Spleen (tissue), 11 donors: ENCODE data around the gene KRTAP4-12. TPM values are rescaled to one million over a fixed set of nuclear protein-coding genes. Genes with fewer than 3 reads are reported as not detected.
"Not testable (repeated sequence)": the region's sequence is repeated elsewhere in the genome, so short reads cannot be mapped to it uniquely, and the experiment has no call there.

ENCODE experiments used
- DNase-seq: peaks from one replicate; pipeline ENCODE4 v3.0.0-alpha.2; 2020
- H3K27ac ChIP-seq, 8 donors: fragments of 200-600 bp; sonication (generic) in 7 of 8; 1 replicate in 4 of 8; 2 replicates in 4 of 8; pipeline versions ENCODE4 v1.5.0 to v1.8.0; 2016 to 2021; ENCODE audit warnings: inconsistent platforms in 4 of 8, mild to moderate bottlenecking in 4 of 8, moderate library complexity in 1 of 8
- H3K27me3 ChIP-seq, 7 donors: fragments of 200-600 bp; sonication (generic) in 6 of 7; replicated peaks in 1 of 7; 1 replicate in 4 of 7; 2 replicates in 3 of 7; pipeline versions ENCODE4 v1.5.0 to v1.8.0; 2016 to 2021; ENCODE audit warnings: inconsistent platforms in 3 of 7, mild to moderate bottlenecking in 1 of 7
- H3K36me3 ChIP-seq, 6 donors: fragments of 200-600 bp; sonication (generic) in 5 of 6; 1 replicate in 4 of 6; 2 replicates in 2 of 6; pipeline versions ENCODE4 v1.5.0 to v1.8.0; 2016 to 2021; ENCODE audit warnings: inconsistent platforms in 2 of 6
- H3K4me1 ChIP-seq, 6 donors: fragments of 200-600 bp; sonication (generic) in 5 of 6; 1 replicate in 3 of 6; 2 replicates in 3 of 6; pipeline versions ENCODE4 v1.5.0 to v1.8.0; 2016 to 2021; ENCODE audit warnings: inconsistent platforms in 3 of 6
- H3K4me3 ChIP-seq, 8 donors: fragments of 200-600 bp; sonication (generic) in 7 of 8; 1 replicate in 4 of 8; 2 replicates in 4 of 8; pipeline versions ENCODE4 v1.5.0 to v1.8.0; 2016 to 2021; ENCODE audit warnings: inconsistent platforms in 4 of 8, mild to moderate bottlenecking in 4 of 8, moderate library complexity in 2 of 8
- H3K9me3 ChIP-seq, 8 donors: fragments of 200-600 bp; sonication (generic) in 7 of 8; 1 replicate in 4 of 8; 2 replicates in 4 of 8; pipeline versions ENCODE4 v1.5.0 to v1.8.0; 2016 to 2021; ENCODE audit warnings: inconsistent platforms in 4 of 8
- CTCF ChIP-seq, 11 experiments: fragments of 200-600 bp in 7 of 11; fragments of 450-650 bp in 4 of 11; sonication (generic) in 4 of 11; IDR thresholded peaks in 8 of 11; conservative IDR thresholded peaks in 3 of 11; 1 replicate in 7 of 11; 2 replicates in 4 of 11; pipeline versions ENCODE4 v1.4.0 to v1.8.0; 2016 to 2021; ENCODE audit warnings: antibody characterized with exemption in 11 of 11, inconsistent platforms in 4 of 11, mild to moderate bottlenecking in 1 of 11
- POLR2A ChIP-seq, 3 donors: fragments of 450-650 bp; IDR thresholded peaks; one replicate each; pipeline ENCODE4 v1.5.1; 2017; ENCODE audit warnings: antibody characterized with exemption in 3 of 3, mild to moderate bottlenecking in 1 of 3
- POLR2AphosphoS5 ChIP-seq, 3 donors: sonication (generic); formaldehyde crosslinking; IDR thresholded peaks; one replicate each; pipeline ENCODE4 v1.5.1; 2017; ENCODE audit warnings: antibody characterized with exemption in 3 of 3
- WGBS, 5 donors: extraction: QIAGEN DNeasy Blood & Tissue Kit in 3 of 5; methylation state at CpG; one replicate each; pipeline versions ENCODE4 v1.1.5 to v1.1.7; 2013 to 2018; 5-methylcytosine and 5-hydroxymethylcytosine counted together
- intact Hi-C: fragments of 100-400 bp; cut with DNase I; formaldehyde crosslinking; loops from one replicate; pipeline ENCODE4 v1.15.0; 2023; ENCODE audit warnings: low total_unique reads
- polyA plus RNA-seq, 3 donors: library from polyadenylated mRNA; stranded (reverse); fragments of 200-250 nt; gene quantifications; one replicate each; pipeline ENCODE4 v1.2.1, GENCODE V29; 2013
- total RNA-seq, 7 donors: library from RNA; depleted of rRNA in 3 of 7; stranded (reverse); fragments of >200 nt in 3 of 7; fragmentation: NEBNext Ultra II Directional in 4 of 7; extraction: Animal tissue kit (Norgen Biotek cat#: 25700) in 4 of 7; gene quantifications; one replicate each; pipeline versions ENCODE4 v1.1.0 to v1.2.1, GENCODE V29; 2016 to 2021
- donor health status: healthy with polysubstance abuse.
- donor health status: DM: no; HTN: no; CAD: no; lungs with moderate emphysema.
- donor health status: DM: no; HTN: no; CAD: no.
- donor health status: Bipolar disorder and iron deficiency.
- donor health status: healthy.
- donor health status: DM: no; HTN: no; CAD: no.
- donor health status: DM: yes; HTN: yes; CAD: no.

The KRTAP4-12 gene
- total and polyA plus RNA-seq, 10 donors = not detected

DNA sequence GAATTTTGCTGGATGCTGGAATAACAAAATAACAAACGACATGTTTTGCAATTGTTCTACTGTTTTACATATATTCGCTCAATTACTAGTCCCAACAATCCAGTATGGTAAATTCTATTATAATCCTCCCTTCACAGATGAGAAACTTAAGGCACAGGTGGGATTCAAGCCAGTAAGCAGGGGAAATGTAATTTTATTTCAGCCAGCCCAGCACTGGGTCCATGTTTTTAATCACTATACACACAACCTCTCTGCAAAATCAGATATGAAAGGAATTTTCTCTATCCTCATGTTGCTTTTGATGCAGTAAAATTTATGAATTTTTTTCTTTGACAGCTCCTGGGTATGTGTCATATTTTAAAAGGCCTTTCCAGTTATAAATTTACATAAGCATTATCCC, 21.3 kb upstream of the KRTAP4-12 start:
- TF ChIP-seq POLR2AphosphoS5 (IDR thresholded peaks at IDR 0.05) (no peak), POLR2A (IDR thresholded peaks at IDR 0.05) (no peak), CTCF (IDR thresholded peaks at IDR 0.05 in 8 of 11, conservative IDR thresholded peaks at IDR 0.05 in 3 of 11) (no peak)
- Histone ChIP-seq H3K36me3 (no peaks in the 10 kb centered on the region), H3K27ac (no peak overlapping the region), H3K9me3 (peaks cover 0 to 40% (median 26%) of the 10 kb centered on the region in 8 donors), H3K4me1 (no peaks in the 10 kb centered on the region), H3K4me3 (no peak overlapping the region), H3K27me3 (peaks cover 0 to 4% (median 0%) of the 10 kb centered on the region in 7 donors)
- WGBS, 5 donors = 87 to 95% (median 94%) methylated on average over 2 of the region's 2 CpGs
- intact Hi-C loops = no loop called here
- DNase-seq = no peak

DNA sequence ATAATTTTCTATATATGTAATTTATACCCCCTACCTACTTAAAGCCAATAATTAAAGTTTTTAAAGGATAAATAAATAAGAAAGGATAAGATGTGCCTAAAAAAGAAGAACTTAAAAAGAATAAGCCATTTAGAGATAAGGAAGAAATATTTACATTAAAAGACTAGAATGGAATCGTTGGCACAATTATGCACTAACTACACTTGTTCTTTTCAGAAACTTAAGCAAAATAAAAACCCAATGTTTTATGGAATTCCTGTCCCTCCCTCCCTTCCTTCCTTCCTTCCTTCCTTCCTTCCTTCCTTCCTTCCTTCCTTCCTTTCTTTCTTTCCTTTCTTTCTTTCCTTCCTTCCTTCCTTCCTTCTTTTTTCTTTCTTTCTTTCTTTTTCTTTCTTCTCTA, 20.9 kb upstream of the KRTAP4-12 start:
- no peak overlapping the region for H3K27ac ChIP-seq
- peaks cover 0 to 45% (median 30%) of the 10 kb centered on the region in 8 donors for H3K9me3 ChIP-seq
- peaks cover 0 to 7% (median 0%) of the 10 kb centered on the region in 7 donors for H3K27me3 ChIP-seq
- no peak overlapping the region for H3K4me3 ChIP-seq
- no peaks in the 10 kb centered on the region for H3K4me1 ChIP-seq
- no peak for DNase-seq
- H3K36me3 ChIP-seq = no peaks in the 10 kb centered on the region
- TF ChIP-seq POLR2A (IDR thresholded peaks at IDR 0.05) (no peak), POLR2AphosphoS5 (IDR thresholded peaks at IDR 0.05) (no peak), CTCF (IDR thresholded peaks at IDR 0.05 in 8 of 11, conservative IDR thresholded peaks at IDR 0.05 in 3 of 11) (no peak)
- WGBS, 5 donors = 79 to 95% (median 95%) methylated on average over 1 of the region's 1 CpG
- intact Hi-C loops = no loop called here

DNA sequence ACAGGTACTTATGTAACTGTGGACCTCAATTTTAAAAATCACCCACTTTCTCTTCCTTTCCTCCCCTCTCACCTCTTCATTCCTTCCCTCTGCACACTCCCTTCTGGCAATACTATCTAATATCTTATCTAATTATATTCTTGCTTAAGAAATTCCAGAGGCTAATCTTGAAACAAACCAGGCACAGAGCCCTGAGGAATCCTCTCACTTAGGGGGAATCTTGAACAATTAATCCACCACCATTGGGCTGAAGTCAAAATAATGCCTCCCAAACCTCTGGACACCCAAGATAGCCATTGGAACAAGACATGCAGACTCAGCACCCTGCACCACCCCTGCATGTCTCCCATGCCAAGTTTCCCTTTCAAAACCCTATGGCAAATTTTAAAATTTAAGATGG, 17.4 kb upstream of the KRTAP4-12 start:
- Histone ChIP-seq H3K27me3 (peaks cover 0 to 7% (median 0%) of the 10 kb centered on the region in 7 donors), H3K9me3 (peaks cover 0 to 49% (median 35%) of the 10 kb centered on the region in 8 donors), H3K36me3 (no peaks in the 10 kb centered on the region), H3K4me3 (no peak overlapping the region), H3K4me1 (no peaks in the 10 kb centered on the region), H3K27ac (no peak overlapping the region)
- DNase-seq = no peak
- intact Hi-C loops = no loop called here
- TF ChIP-seq CTCF (IDR thresholded peaks at IDR 0.05 in 8 of 11, conservative IDR thresholded peaks at IDR 0.05 in 3 of 11) (no peak), POLR2A (IDR thresholded peaks at IDR 0.05) (no peak), POLR2AphosphoS5 (IDR thresholded peaks at IDR 0.05) (no peak)

- Histone ChIP-seq H3K4me3 (no peak within 1 kb of the TSS), H3K27ac (no peak within 1 kb of the TSS), H3K27me3 (peaks cover 0 to 7% (median 0%) of the 10 kb centered on the region in 7 donors), H3K9me3 (peaks cover 0 to 49% (median 35%) of the 10 kb centered on the region in 8 donors), H3K36me3 (no peaks in the 10 kb centered on the region), H3K4me1 (no peaks in the 10 kb centered on the region)
- DNase-seq = no peak
- intact Hi-C loops = no loop called here
- WGBS, 5 donors = 83 to 92% (median 86%) methylated on average over 6 of the region's 6 CpGs
- TF ChIP-seq POLR2AphosphoS5 (IDR thresholded peaks at IDR 0.05) (no peak), POLR2A (IDR thresholded peaks at IDR 0.05) (no peak), CTCF (IDR thresholded peaks at IDR 0.05 in 8 of 11, conservative IDR thresholded peaks at IDR 0.05 in 3 of 11) (no peak)
Observed at GRCh38 chr17:41140360-41141131, 16.6 kb upstream of the KRTAP4-12 start, which contains the start of gene KRTAP4-6. Gene KRTAP4-6 (minus strand): TSS chr17:41140544. CDS start chr17:41140487, 57 bp downstream.

- H3K4me1 ChIP-seq, H3K4me3 ChIP-seq, intact Hi-C loops, H3K27ac ChIP-seq, H3K36me3 ChIP-seq, H3K27me3 ChIP-seq, DNase-seq: not testable (repeated sequence)
- WGBS, 5 donors = 88 to 95% (median 89%) methylated on average over 11 to 12 of the region's 12 CpGs
- peaks cover 0 to 49% (median 35%) of the 10 kb centered on the region in 8 donors for H3K9me3 ChIP-seq
Observed at GRCh38 chr17:41139865-41140264, 15.9 kb upstream of the KRTAP4-12 start.
